Activated T-cell treated with anti-CD3 and anti-CD28 coated beads, Interleukin-2, amount 50 U/mL, for 1 hour (primary cell): ENCODE results near the gene CAPZA1.
A peak's percentile ranks its signal among the peaks of the same experiment; 100 is the strongest.

Experiments
- DNase-seq: peaks from one replicate; pipeline ENCODE4 v3.0.0-alpha.2; 2020

Gene CAPZA1

DNA sequence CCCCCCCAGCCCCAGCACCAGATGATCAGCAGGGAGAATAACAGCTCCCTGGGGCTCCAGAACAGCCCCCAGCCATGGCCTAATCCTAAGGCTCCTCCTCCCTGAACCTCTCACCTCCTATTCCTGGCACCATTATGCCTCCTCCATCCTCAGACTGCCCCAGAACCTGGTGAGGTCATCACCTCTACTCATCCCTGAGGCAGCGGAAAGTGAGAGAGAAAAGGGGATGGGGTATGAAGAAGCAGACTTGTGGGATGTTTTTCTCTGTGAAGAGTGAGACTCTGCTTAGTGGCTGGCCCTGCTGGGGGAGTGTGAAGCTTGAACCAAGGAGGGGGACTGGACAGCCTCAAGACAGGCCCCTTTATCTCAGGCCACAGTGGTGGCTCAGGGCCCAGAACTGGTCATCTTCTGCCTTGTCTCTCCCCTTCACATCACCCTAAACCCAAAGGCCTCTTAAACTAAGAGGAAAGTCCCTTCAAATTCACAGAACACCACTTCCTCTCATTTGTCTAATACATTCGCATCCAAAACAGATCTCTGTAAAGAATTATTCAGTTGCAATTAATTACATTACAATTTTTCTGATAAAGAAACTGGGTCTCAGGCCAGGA lies 97.7 kb downstream of the CAPZA1 start:
- no peak for DNase-seq

DNA sequence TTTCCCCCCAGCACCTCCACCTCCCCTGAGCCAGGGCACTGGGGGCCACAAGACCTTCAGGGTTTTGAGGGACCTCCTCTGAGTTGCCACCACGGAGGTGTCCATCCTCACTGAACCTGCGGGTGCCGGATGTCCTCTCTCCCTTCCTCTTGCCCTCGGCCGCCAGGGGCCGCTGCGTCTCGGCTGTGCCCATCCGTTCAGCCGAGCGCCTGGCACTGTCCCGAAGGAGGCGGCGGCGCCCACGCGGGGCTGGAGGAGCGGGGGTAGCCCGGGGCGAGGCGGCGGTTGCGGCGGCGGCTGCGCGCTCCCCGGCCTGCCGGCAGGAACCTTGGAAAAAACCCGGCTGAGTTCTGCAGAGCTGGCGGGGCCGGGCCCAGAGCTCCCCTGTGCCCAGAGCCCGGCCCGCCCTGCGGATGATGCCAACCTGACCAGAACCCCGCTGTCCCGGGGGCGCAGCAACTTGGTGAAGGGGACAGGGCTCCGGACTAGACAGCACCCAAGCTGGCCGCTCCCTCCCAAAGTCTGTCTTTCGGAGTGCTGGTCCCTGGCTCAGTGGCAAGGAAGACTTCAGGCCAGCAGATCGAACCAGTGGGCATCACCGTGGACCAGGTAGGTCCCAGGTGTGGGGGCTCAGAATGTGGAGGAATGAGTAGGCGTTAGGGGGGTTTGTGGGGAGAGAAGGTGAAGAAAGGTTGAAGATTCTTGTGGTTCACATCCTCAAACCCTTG lies 99.2 kb downstream of the CAPZA1 start:
- DNase-seq: peak; percentile 75

DNA sequence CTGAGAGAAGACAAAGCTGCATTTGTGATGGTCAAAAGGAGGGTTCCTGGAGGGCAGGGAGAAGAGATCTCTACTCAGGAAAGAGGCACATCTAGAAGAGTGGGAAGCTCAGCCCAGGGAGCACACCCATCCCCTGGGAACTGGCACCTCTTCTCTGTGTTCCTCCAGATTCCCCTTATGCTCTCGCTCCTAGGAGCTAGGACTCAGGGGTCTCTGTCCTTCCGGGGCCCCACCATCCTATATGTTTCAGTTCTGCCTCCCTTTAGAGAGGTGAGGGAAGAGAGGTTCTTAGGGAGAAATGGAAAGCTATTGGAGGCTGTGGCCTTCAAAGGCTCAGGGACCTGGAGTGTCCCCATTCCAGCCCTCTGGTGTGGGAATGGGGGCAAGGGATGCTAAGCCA lies 100.1 kb downstream of the CAPZA1 start:
- no peak for DNase-seq

DNA sequence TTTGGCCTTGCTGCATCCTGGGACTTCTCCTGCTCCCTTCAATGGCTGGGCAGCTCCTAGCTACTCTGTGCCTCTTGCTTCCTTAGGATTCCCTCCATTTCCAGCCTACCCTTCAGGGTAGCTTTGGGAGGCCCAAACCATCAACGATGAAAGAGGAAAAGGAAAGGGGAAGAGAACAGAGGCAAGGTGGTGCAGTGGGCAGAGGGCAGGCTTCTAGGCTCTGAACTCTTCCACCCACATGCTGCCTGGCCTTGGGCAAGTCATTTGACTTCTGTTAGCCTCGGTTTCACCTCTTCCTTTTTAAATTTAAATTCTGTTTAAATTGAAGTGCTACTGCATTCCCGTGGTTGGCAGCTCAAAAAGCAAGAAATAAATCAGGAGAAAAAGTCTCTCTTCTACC lies 101.2 kb downstream of the CAPZA1 start:
- no peak for DNase-seq
